Body of pancreas (tissue), 4 donors: ENCODE measurements around the gene ABHD8.

Source experiments
- CTCF ChIP-seq, 7 experiments: fragments of 450-650 bp in 4 of 7; fragments of 200-600 bp in 3 of 7; sonication (generic) in 3 of 7; IDR thresholded peaks; one replicate each; pipeline ENCODE4 v1.5.1; 2016 to 2019; ENCODE audit warnings: antibody characterized with exemption in 7 of 7
- POLR2A ChIP-seq, 3 donors: fragments of 450-650 bp; IDR thresholded peaks; one replicate each; pipeline ENCODE4 v1.6.1; 2016; ENCODE audit warnings: antibody characterized with exemption in 3 of 3, mild to moderate bottlenecking in 2 of 3

GRCh38 chr19:17286752-17287151 is 16.5 kb downstream of the ABHD8 start:
- no peak for TF ChIP-seq CTCF (IDR thresholded peaks at IDR 0.05)
- TF ChIP-seq POLR2A (IDR thresholded peaks at IDR 0.05) = no peak
